Measurements from ENCODE around the gene STEAP3. TPM values are rescaled to one million over a fixed set of nuclear protein-coding genes. Genes with fewer than 3 reads are reported as not detected.

The STEAP3 gene
- total RNA-seq, 4 donors from 2014 or later, result 2.3 to 5.9 (median 3.7) TPM

- Histone ChIP-seq H3K27ac (no peak overlapping the region), H3K36me3 (no peaks in the 10 kb centered on the region), H3K4me3 (no peak overlapping the region), H3K9me3 (no peaks in the 10 kb centered on the region), H3K27me3 (no peaks in the 10 kb centered on the region), H3K4me1 (no peaks in the 10 kb centered on the region)
- DNase-seq, result no peak
- intact Hi-C loops (cut with DNase I; ENCODE audit: low total_unique reads), result no loop called here
- no peak for TF ChIP-seq POLR2A (IDR thresholded peaks at IDR 0.05)
- TF ChIP-seq, protein P1, sequence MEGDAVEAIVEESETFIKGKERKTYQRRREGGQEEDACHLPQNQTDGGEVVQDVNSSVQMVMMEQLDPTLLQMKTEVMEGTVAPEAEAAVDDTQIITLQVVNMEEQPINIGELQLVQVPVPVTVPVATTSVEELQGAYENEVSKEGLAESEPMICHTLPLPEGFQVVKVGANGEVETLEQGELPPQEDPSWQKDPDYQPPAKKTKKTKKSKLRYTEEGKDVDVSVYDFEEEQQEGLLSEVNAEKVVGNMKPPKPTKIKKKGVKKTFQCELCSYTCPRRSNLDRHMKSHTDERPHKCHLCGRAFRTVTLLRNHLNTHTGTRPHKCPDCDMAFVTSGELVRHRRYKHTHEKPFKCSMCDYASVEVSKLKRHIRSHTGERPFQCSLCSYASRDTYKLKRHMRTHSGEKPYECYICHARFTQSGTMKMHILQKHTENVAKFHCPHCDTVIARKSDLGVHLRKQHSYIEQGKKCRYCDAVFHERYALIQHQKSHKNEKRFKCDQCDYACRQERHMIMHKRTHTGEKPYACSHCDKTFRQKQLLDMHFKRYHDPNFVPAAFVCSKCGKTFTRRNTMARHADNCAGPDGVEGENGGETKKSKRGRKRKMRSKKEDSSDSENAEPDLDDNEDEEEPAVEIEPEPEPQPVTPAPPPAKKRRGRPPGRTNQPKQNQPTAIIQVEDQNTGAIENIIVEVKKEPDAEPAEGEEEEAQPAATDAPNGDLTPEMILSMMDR (IDR thresholded peaks at IDR 0.05), result no peak
Measured at GRCh38 chr2:119198240-119198840, 25.3 kb upstream of the STEAP3 start.

DNA sequence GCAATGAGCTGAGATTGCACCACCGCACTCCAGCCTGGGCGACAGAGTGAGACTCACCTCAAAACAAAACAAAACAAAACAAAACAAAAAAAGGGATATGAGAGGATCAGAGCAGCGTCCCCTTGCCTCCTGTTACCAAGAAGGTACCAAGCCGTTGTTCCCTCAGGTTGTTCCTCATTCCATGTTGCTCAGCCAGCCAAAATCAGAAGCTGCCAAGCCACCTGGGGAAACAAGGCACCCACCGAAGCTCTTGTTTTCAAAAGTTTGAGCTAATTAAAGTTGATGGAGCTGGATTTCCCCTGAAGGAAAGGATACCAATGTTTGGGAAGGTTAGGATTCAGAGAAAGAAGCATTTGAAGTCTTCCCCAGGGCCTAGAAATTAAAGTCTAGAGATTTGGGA is 21.8 kb upstream of the STEAP3 start:
- Histone ChIP-seq H3K4me3 (no peak overlapping the region), H3K4me1 (no peaks in the 10 kb centered on the region), H3K9me3 (no peaks in the 10 kb centered on the region), H3K36me3 (no peaks in the 10 kb centered on the region), H3K27ac (no peak overlapping the region), H3K27me3 (no peaks in the 10 kb centered on the region)
- DNase-seq, result no peak
- TF ChIP-seq, protein P1 (IDR thresholded peaks at IDR 0.05), result no peak
- no peak for TF ChIP-seq POLR2A (IDR thresholded peaks at IDR 0.05)
- intact Hi-C loops (cut with DNase I; ENCODE audit: low total_unique reads), result no loop called here

DNA sequence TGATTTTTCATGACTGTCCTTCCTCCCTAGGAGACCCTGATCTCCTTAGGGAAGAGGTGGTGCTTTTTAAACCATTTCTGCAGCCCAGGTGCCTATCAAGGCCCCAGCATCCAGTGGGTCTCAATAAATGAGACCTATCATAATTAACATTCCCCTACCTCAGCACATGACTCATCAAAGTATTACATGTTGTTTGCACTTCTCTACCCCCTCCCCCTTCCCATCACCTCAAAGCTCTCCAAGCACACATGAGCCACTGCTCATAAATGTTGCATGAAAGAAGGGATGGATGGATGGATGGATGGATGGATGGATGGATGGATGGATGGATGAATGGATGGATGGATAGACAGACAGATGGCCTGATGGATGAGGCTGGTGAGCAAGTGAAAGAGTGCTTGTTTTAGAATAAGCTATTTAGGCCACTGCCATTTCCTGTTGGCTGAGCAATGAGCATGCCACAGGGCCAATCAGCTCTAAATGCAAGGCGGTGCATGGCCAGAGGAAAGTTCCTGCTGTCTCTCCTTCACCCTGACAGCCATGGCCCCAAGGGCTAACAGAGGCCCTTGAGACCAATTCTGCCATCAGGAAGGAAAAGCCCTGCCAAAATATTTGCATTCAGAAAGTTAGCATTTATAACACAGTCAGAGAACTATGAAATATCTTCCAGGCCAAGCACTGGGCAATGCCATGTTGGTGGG is 20.9 kb upstream of the STEAP3 start:
- Histone ChIP-seq H3K9me3 (no peaks in the 10 kb centered on the region), H3K4me3 (no peak overlapping the region), H3K36me3 (no peaks in the 10 kb centered on the region), H3K27ac (no peak overlapping the region), H3K4me1 (no peaks in the 10 kb centered on the region), H3K27me3 (no peaks in the 10 kb centered on the region)
- intact Hi-C loops (cut with DNase I; ENCODE audit: low total_unique reads), result no loop called here
- no peak for DNase-seq
- TF ChIP-seq, protein P1 (IDR thresholded peaks at IDR 0.05), result no peak
- TF ChIP-seq POLR2A (IDR thresholded peaks at IDR 0.05), result no peak

GRCh38 chr2:119204525-119204924 is 19.1 kb upstream of the STEAP3 start:
- TF ChIP-seq POLR2A (IDR thresholded peaks at IDR 0.05), result no peak
- TF ChIP-seq, protein P1 (IDR thresholded peaks at IDR 0.05), result no peak
- intact Hi-C loops (cut with DNase I; ENCODE audit: low total_unique reads), result no loop called here
- Histone ChIP-seq H3K27ac (no peak overlapping the region), H3K36me3 (no peaks in the 10 kb centered on the region), H3K4me3 (no peak overlapping the region), H3K9me3 (no peaks in the 10 kb centered on the region), H3K4me1 (no peaks in the 10 kb centered on the region), H3K27me3 (no peaks in the 10 kb centered on the region)
- no peak for DNase-seq

- Histone ChIP-seq H3K27me3 (no peaks in the 10 kb centered on the region), H3K4me1 (no peaks in the 10 kb centered on the region), H3K36me3 (no peaks in the 10 kb centered on the region), H3K9me3 (no peaks in the 10 kb centered on the region), H3K27ac (no peak overlapping the region), H3K4me3 (no peak overlapping the region)
- intact Hi-C loops (cut with DNase I; ENCODE audit: low total_unique reads), result no loop called here
- TF ChIP-seq, protein P1 (IDR thresholded peaks at IDR 0.05), result no peak
- TF ChIP-seq POLR2A (IDR thresholded peaks at IDR 0.05), result no peak
- DNase-seq, result no peak
Measured at GRCh38 chr2:119205001-119205706, 18.5 kb upstream of the STEAP3 start.
